OCI-LY3 (cell line): ENCODE results near the gene POPDC3.
"Not testable (repeated sequence)": the region's sequence is repeated elsewhere in the genome, so short reads cannot be mapped to it uniquely, and the experiment has no call there.

Experiments used
- H2AFZ ChIP-seq: fragments of 200-600, 300-600 bp; shearing (Covaris generic); 2 replicates; pipeline ENCODE4 v1.6.0; 2014; ENCODE audit warnings: antibody characterized with exemption, low read depth, low read length
- H3K27ac ChIP-seq: fragments of 200-600, 300-600 bp; sonication (generic); 2 replicates; pipeline ENCODE4 v1.5.1; 2014; ENCODE audit warnings: mild to moderate bottlenecking, low read length, moderate library complexity, mixed read lengths
- H3K27me3 ChIP-seq: fragments of 200-600, 300-600 bp; sonication (generic); 2 replicates; pipeline ENCODE4 v1.6.1; 2014; ENCODE audit warnings: low read depth, low read length, mixed read lengths
- H3K36me3 ChIP-seq: fragments of 200-600, 300-600 bp; sonication (generic); replicated peaks from 2 replicates; pipeline ENCODE3; 2014; ENCODE audit warnings: low read depth, low read length, mixed read lengths
- H3K4me1 ChIP-seq: fragments of 300-600, 200-600 bp; sonication (generic); 2 replicates; pipeline ENCODE4 v1.6.1; 2014; ENCODE audit warnings: low read length, mixed read lengths
- H3K4me2 ChIP-seq: fragments of 200-600, 300-600 bp; sonication (generic); 2 replicates; pipeline ENCODE4 v1.6.1; 2014; ENCODE audit warnings: low read length, mixed read lengths
- H3K4me3 ChIP-seq: fragments of 300-600, 200-600 bp; sonication (generic); 2 replicates; pipeline ENCODE4 v1.5.1; 2014; ENCODE audit warnings: antibody characterized with exemption, mild to moderate bottlenecking, low read length, moderate library complexity
- H3K79me2 ChIP-seq: fragments of 300-600, 200-600 bp; shearing (Covaris generic); 2 replicates; pipeline ENCODE4 v1.6.1; 2014; ENCODE audit warnings: mild to moderate bottlenecking, low read length, mixed read lengths
- H3K9ac ChIP-seq: fragments of 300-600, 200-600 bp; shearing (Covaris generic); 2 replicates; pipeline ENCODE4 v1.6.0; 2014; ENCODE audit warnings: mild to moderate bottlenecking, low read length, moderate library complexity
- H3K9me3 ChIP-seq: fragments of 200-600, 300-600 bp; shearing (Covaris generic); 2 replicates; pipeline ENCODE4 v1.6.1; 2014; ENCODE audit warnings: low read length, mixed read lengths; ENCODE audit not compliant: insufficient read depth
- H4K20me1 ChIP-seq: fragments of 200-600, 300-600 bp; sonication (generic); 2 replicates; pipeline ENCODE4 v1.6.1; 2016; ENCODE audit warnings: low read length, mixed read lengths; ENCODE audit not compliant: insufficient read depth
- EZH2phosphoT487 ChIP-seq: fragments of 200-600 bp; shearing (Covaris generic); IDR thresholded peaks from 2 replicates; pipeline ENCODE4 v1.6.1; 2018; ENCODE audit warnings: antibody characterized with exemption, mixed run types, low read depth
- TF ChIP-seq, protein P1 (sequence below): fragments of 200-600, 300-600 bp; sonication (generic); IDR thresholded peaks from 2 replicates; pipeline ENCODE4 v1.5.1; 2014; ENCODE audit warnings: antibody characterized with exemption, low read length, low read depth

The POPDC3 gene

DNA sequence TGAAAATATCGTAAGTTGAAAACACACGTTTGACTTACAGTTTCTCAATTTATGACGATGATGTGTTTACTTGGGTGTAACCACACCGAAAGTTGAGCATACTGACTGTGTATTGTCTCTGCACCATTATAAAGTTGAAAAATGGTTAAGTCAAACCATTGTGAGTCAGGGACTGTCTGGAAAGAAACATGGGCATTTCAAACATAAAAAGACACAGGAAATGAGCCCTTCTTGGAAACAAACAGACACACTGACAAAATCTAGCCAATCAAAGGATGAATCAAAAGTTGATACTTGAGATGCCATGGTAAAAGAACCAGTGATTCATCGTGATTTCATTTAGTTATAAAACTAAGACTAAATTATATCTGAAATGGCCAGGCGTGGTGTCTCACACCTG, 5.3 kb downstream of the POPDC3 start:
- no peak overlapping the region for H3K27ac ChIP-seq
- no peaks in the 10 kb centered on the region for H3K36me3 ChIP-seq
- no peak overlapping the region for H3K4me2 ChIP-seq
- H3K27me3 ChIP-seq: no peaks in the 10 kb centered on the region
- H2AFZ ChIP-seq: no peak overlapping the region
- H4K20me1 ChIP-seq: no peaks in the 10 kb centered on the region
- no peak for TF ChIP-seq EZH2phosphoT487
- TF ChIP-seq, protein P1, sequence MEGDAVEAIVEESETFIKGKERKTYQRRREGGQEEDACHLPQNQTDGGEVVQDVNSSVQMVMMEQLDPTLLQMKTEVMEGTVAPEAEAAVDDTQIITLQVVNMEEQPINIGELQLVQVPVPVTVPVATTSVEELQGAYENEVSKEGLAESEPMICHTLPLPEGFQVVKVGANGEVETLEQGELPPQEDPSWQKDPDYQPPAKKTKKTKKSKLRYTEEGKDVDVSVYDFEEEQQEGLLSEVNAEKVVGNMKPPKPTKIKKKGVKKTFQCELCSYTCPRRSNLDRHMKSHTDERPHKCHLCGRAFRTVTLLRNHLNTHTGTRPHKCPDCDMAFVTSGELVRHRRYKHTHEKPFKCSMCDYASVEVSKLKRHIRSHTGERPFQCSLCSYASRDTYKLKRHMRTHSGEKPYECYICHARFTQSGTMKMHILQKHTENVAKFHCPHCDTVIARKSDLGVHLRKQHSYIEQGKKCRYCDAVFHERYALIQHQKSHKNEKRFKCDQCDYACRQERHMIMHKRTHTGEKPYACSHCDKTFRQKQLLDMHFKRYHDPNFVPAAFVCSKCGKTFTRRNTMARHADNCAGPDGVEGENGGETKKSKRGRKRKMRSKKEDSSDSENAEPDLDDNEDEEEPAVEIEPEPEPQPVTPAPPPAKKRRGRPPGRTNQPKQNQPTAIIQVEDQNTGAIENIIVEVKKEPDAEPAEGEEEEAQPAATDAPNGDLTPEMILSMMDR: no peak
- H3K4me3 ChIP-seq: no peak overlapping the region
- no peak overlapping the region for H3K9ac ChIP-seq
- no peaks in the 10 kb centered on the region for H3K4me1 ChIP-seq
- no peaks in the 10 kb centered on the region for H3K79me2 ChIP-seq
- no peaks in the 10 kb centered on the region for H3K9me3 ChIP-seq

DNA sequence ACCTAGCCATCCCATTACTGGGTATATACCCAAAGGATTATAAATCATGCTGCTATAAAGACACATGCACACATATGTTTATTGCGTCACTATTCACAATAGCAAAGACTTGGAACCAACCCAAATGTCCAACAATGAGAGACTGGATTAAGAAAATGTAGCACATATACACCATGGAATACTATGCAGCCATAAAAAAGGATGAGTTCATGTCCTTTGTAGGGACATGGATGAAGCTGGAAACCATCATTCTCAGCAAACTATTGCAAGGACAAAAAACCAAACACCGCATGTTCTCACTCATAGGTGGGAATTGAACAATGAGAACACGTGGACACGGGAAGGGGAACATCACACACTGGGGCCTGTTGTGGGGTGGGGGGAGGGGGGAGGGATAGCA, 7.3 kb downstream of the POPDC3 start:
- H3K27ac ChIP-seq, H2AFZ ChIP-seq, H3K4me2 ChIP-seq, H3K4me1 ChIP-seq, H3K36me3 ChIP-seq, H3K9me3 ChIP-seq, H3K4me3 ChIP-seq, H3K79me2 ChIP-seq, H3K27me3 ChIP-seq, H4K20me1 ChIP-seq, H3K9ac ChIP-seq: not testable (repeated sequence)

GRCh38 chr6:105170059-105170458, 9.8 kb downstream of the POPDC3 start:
- H3K4me1 ChIP-seq: no peaks in the 10 kb centered on the region
- H2AFZ ChIP-seq: no peak overlapping the region
- H3K4me2 ChIP-seq: no peak overlapping the region
- no peak overlapping the region for H3K4me3 ChIP-seq
- no peaks in the 10 kb centered on the region for H3K27me3 ChIP-seq
- TF ChIP-seq, protein P1: no peak
- no peak for TF ChIP-seq EZH2phosphoT487
- H4K20me1 ChIP-seq: no peaks in the 10 kb centered on the region
- H3K36me3 ChIP-seq: no peaks in the 10 kb centered on the region
- H3K9ac ChIP-seq: no peak overlapping the region
- H3K27ac ChIP-seq: no peak overlapping the region
- H3K9me3 ChIP-seq: no peaks in the 10 kb centered on the region
- H3K79me2 ChIP-seq: no peaks in the 10 kb centered on the region

GRCh38 chr6:105167914-105168313, 11.9 kb downstream of the POPDC3 start:
- Histone ChIP-seq H4K20me1 (no peaks in the 10 kb centered on the region), H3K36me3 (no peaks in the 10 kb centered on the region), H3K4me3 (no peak overlapping the region), H3K4me2 (no peak overlapping the region), H3K27me3 (no peaks in the 10 kb centered on the region), H2AFZ (no peak overlapping the region), H3K9me3 (no peaks in the 10 kb centered on the region), H3K4me1 (no peaks in the 10 kb centered on the region), H3K27ac (no peak overlapping the region), H3K9ac (no peak overlapping the region), H3K79me2 (no peaks in the 10 kb centered on the region)
- TF ChIP-seq EZH2phosphoT487: no peak
- TF ChIP-seq, protein P1: no peak

DNA sequence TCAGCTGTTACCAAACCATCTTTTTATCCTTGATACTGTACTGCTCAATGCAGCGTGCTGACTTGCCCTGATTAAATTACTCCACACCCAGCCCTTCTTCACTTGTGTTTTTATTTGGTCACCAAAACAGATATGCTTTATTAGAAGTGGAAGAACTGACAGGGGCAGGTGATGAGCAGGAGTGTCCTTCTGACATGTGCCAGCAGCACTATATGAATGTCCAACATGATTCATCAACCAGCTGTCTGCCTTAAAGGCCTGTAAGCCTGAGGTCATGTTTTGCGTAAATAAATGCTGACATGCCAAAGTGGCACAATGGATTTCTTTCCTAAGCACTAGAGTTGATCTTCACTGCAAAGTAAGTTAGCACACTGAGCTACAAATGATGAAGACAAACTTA, 15.4 kb downstream of the POPDC3 start:
- Histone ChIP-seq H3K27me3 (no peaks in the 10 kb centered on the region), H3K27ac (no peak overlapping the region), H4K20me1 (no peaks in the 10 kb centered on the region), H3K9me3 (no peaks in the 10 kb centered on the region), H3K36me3 (no peaks in the 10 kb centered on the region), H3K4me3 (no peak overlapping the region), H3K79me2 (no peaks in the 10 kb centered on the region), H3K9ac (no peak overlapping the region), H3K4me2 (no peak overlapping the region), H3K4me1 (no peaks in the 10 kb centered on the region), H2AFZ (no peak overlapping the region)
- TF ChIP-seq, protein P1: no peak
- no peak for TF ChIP-seq EZH2phosphoT487
